DOHH2 (cell line): ENCODE measurements around the gene PHLDA1.

Experiments
- CTCF ChIP-seq: fragments of 200-600 bp; sonication (generic); IDR thresholded peaks from one replicate; pipeline ENCODE4 v1.5.1; 2014; ENCODE audit warnings: antibody characterized with exemption, mild to moderate bottlenecking, low read depth, low read length; ENCODE audit not compliant: poor library complexity, severe bottlenecking
- EZH2phosphoT487 ChIP-seq: fragments of 200-600 bp; sonication (generic); IDR thresholded peaks from 2 replicates; pipeline ENCODE4 v1.6.1; 2017; ENCODE audit warnings: borderline replicate concordance, mild to moderate bottlenecking, antibody characterized with exemption, low read length, moderate library complexity, mixed read lengths

GRCh38 chr12:76031414-76032042 is at the start of gene PHLDA1:
- TF ChIP-seq CTCF (peak; percentile 41), EZH2phosphoT487 (no peak)
